SU-DHL-6 (cell line): ENCODE results near the gene IMPDH1.

Source experiments
- CTCF ChIP-seq: fragments of 200-600 bp; sonication (generic); IDR thresholded peaks from one replicate; pipeline ENCODE4 v1.5.1; 2017; ENCODE audit warnings: antibody characterized with exemption, mild to moderate bottlenecking, low read length, moderate library complexity; ENCODE audit not compliant: insufficient read depth, poor library complexity, severe bottlenecking
- EZH2phosphoT487 ChIP-seq: fragments of 200-600 bp; sonication (generic), shearing (Covaris generic); conservative IDR thresholded peaks from 2 replicates; pipeline ENCODE4 v1.6.1; 2018; ENCODE audit warnings: mild to moderate bottlenecking, antibody characterized with exemption, low read length, moderate library complexity, mixed read lengths

- TF ChIP-seq CTCF: no peak
- TF ChIP-seq EZH2phosphoT487: no peak
Observed at GRCh38 chr7:128385988-128386925, 23.5 kb downstream of the IMPDH1 start.
